ENCODE data around the gene CISD3.

DNA sequence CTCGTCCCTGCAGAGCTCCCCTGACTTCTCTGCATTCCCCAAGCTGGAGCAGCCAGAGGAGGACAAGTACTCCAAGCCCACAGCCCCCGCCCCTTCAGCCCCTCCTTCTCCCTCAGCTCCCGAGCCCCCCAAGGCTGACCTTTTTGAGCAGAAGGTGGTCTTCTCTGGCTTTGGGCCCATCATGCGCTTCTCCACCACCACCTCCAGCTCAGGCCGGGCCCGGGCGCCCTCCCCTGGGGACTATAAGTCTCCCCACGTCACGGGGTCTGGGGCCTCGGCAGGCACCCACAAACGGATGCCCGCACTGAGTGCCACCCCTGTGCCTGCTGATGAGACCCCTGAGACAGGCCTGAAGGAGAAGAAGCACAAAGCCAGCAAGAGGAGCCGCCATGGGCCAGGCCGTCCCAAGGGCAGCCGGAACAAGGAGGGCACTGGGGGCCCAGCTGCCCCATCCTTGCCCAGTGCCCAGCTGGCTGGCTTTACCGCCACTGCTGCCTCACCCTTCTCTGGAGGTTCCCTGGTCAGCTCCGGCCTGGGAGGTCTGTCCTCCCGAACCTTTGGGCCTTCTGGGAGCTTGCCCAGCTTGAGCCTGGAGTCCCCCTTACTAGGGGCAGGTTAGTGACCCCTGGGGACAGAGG, 13.7 kb upstream of the CISD3 start:
- TF ChIP-seq CTCF (IDR thresholded peaks at IDR 0.05 in 8 of 11, conservative IDR thresholded peaks at IDR 0.05 in 3 of 11) (no peak), POLR2A (IDR thresholded peaks at IDR 0.05) (no peak), POLR2AphosphoS5 (IDR thresholded peaks at IDR 0.05) (peak; percentile 4 to 50 (median 10))

Data from spleen (tissue), 7 donors.